GM18907 (cell line): ENCODE measurements around the gene ADARB2.
"Not testable (repeated sequence)": the region's sequence is repeated elsewhere in the genome, so short reads cannot be mapped to it uniquely, and the experiment has no call there.

Experiments
- ATAC-seq: cut with Tn5 transposase; IDR thresholded peaks from one replicate; pipeline ENCODE4 v1.9.1; 2021; ENCODE audit warnings: mild to moderate bottlenecking, moderate library complexity; ENCODE audit not compliant: unreplicated experiment

Gene ADARB2

DNA sequence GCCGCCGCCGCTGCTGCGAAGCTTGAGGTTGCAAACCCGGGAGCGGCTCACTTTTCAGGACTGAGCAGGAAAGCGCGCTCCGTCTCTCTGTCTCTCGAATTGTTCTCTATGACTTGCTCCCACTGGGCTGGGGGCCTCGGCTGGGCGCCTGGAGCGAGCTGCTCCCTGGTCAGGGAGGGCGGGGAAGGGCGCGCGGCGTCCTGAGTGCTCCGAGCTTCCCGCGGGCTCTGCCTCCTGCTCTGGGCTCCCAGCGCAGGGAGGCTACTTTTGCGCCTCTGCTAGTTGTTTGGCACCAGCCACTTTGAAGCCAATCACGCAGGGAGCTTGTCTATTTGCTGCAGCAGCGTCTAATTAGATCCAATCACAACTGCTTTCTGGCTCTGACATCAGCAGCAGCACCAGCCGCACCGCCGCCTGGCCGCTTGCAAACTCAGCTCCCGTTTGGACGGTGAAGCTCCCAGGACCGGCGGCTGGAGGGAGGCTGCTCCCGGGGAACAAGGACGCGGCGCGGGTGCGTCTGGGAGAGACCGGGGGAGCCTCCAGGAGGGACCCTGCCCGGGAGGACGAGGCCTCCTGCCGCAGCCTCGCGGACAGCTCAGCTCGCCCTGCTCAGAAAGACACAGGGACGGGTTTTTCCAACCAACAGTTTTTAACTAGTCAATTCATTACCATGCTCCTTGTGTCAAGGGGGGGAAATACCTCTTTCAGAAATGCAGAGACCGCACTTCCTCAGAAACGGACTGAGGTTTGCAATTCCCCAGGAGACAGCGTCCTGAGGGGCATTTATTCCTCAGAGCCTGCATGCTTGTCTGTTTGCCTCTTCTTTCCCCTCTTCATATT is at the start of gene ADARB2:
ADARB2 (minus strand) TSS at position 304 of the 840 bp plus-strand sequence.
- ATAC-seq = peak; percentile 83

GRCh38 chr10:1785835-1786234 is 48.5 kb upstream of the ADARB2 start:
- no peak for ATAC-seq

GRCh38 chr10:1782841-1783240 is 45.5 kb upstream of the ADARB2 start:
- ATAC-seq = no peak

DNA sequence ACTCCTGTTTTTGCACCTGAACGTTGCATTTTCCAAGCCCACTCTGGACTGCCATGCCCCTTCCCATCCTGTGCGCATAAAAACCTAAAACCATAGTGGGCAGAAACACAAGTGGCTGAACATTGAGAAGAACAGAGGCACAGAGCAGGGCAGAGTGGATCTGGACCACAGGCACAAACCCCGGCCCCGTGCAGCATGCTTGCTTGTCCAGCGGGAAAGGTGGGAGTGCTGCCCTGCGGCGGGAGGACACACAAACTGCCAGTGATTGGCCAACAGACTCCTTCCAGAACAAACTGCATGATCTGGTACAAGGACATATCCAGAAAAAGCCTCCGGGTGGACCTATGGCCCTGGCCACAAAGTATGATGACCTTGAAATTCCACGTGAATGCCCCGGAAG is 42.5 kb upstream of the ADARB2 start:
- ATAC-seq = no peak

GRCh38 chr10:1778375-1778969 is 41.1 kb upstream of the ADARB2 start:
- ATAC-seq = no peak

DNA sequence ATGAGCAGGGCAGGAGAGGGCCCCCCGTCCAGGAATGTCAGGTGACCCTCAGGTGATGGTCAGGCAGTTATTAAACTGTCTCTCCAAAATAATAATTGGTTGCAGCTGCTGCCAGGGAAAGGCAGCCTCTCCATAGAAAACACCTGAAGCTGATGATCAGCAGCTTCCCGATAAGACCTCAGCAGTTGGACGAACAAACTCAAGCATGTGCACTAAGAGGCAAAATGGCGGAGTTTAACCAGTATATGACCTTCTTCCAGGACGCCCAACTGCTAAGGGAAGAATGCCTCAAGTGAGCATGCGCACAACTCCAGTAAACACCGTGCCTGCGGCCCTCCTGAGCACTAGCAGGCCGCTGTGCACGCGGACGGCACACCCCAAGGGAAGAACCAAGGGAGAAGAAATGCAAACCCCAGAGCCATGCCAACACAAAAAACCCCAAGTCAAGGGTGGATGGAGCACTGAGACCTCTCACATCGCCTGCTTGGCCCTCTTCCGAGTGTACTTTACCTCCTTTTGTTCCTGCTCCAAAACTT is 38.9 kb upstream of the ADARB2 start:
- no peak for ATAC-seq

DNA sequence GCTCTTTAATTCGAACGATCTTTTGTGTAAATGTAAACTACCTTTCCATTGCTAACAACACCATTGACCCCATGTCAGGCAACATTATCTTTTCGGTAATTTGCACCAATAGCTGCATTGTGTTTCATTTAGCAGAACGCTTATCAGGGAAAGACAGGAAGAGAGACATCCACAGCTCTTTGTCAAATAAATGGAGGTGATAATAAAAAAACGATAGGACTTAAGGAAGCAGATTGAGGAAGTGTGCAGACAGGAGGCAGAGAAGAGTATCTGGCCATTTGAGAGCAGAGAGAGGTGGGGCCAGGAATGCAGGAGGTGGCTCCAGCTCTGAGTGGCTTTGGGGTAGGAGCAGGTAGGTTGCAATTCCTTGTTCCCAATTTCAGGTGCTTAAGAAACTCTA is 37.5 kb upstream of the ADARB2 start:
- no peak for ATAC-seq

- ATAC-seq = not testable (repeated sequence)
Measured at GRCh38 chr10:1773204-1773603, 35.9 kb upstream of the ADARB2 start.

GRCh38 chr10:1766049-1766448 is 28.7 kb upstream of the ADARB2 start:
- no peak for ATAC-seq

- ATAC-seq = no peak
Measured at GRCh38 chr10:1762076-1762475, 24.8 kb upstream of the ADARB2 start.

- no peak for ATAC-seq
Measured at GRCh38 chr10:1754506-1755153, 17.3 kb upstream of the ADARB2 start.

DNA sequence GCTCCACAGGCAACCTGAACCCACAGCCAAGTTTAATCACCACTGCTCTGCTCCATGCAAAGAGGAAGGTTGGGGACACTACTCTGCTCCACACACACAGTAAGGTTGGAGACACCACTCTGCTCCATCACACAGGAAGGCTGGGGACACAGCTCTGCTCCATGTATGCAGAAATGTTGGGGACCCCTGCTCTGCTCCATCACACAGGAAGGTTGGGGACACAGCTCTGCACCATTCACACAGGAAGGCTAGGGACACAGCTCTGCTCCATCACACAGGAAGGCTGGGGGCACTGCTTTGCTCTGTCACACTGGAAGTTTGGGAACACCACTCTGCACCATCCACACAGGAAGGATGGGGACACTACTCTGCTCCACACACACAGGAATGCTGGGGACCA is 14.8 kb upstream of the ADARB2 start:
- no peak for ATAC-seq

GRCh38 chr10:1747590-1748157 is 10.3 kb upstream of the ADARB2 start:
- ATAC-seq = no peak

- no peak for ATAC-seq
Measured at GRCh38 chr10:1746796-1747195, 9.5 kb upstream of the ADARB2 start.

DNA sequence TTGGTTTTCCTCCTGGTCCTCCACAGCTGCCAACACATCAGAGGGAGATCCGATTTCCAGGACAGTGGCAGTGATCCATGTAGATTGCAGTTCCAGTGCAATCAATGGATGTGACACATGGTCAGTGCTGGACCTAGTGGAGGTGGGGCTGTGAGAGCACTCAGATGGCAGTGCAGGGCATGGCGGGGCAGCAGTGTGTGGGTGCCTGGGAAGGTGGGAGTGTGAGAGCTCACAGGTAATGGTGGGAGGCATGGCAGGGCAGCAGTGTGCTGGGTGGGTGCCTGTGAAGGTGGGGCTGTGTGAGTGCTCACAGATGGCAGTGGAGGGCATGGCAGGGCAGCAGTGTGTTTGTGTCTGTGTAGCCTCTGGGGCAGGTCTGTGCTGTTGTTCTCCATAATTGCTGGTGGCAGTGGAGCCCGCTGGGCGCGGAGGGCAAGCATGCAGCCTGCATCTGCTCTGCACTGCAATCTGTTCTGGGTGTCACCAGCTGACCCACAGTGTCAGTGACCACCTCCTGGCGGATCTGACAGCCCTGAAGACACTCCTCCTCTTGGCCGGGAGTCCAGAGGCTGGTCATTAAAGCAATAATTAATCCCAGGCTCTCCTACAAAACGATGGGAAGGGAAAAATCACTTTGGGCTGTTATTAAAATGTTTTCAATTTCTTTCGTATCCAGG is 8.6 kb upstream of the ADARB2 start:
- no peak for ATAC-seq

GRCh38 chr10:1744524-1744923 is 7.2 kb upstream of the ADARB2 start:
- no peak for ATAC-seq

GRCh38 chr10:1743141-1743540 is 5.8 kb upstream of the ADARB2 start:
- ATAC-seq = no peak

DNA sequence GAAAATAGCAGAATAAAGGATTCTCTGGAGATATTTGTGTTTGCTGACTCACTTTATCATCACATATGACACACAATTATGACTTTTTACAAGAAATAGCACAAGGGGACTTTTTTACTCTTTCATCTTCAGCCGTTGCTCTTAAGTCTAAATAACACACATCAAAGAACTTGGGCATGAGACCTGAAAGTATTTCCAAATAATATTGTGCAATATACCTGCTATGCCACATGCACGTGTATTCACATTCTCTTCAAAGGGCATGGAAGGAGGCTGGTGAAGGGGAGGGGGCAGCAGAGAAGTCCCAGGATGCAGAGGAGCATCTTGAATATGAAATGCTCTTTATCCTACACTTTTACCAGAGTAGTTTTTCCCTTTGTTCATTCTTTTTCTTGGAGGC is 4.1 kb upstream of the ADARB2 start:
- no peak for ATAC-seq

GRCh38 chr10:1739751-1740150 is 2.4 kb upstream of the ADARB2 start:
- ATAC-seq = no peak

- ATAC-seq = peak; percentile 59
Measured at GRCh38 chr10:1738950-1739349, 1.6 kb upstream of the ADARB2 start.

GRCh38 chr10:1736972-1737221 is 428 bp downstream of the ADARB2 start:
- no peak for ATAC-seq
